OCI-M2 (cell line): ENCODE measurements around the gene VAMP4.
"Not testable (repeated sequence)": the region's sequence is repeated elsewhere in the genome, so short reads cannot be mapped to it uniquely, and the experiment has no call there.

ENCODE experiments used
- DNase-seq: peaks from one replicate; lab custom pipeline; 2025; ENCODE audit not compliant: unreplicated experiment; lab: John Stamatoyannopoulos, UW

Gene VAMP4

GRCh38 chr1:171753182-171753581, 11.3 kb upstream of the VAMP4 start:
- DNase-seq, result no peak

GRCh38 chr1:171751221-171751620, 9.4 kb upstream of the VAMP4 start:
- no peak for DNase-seq

GRCh38 chr1:171748651-171749050, 6.8 kb upstream of the VAMP4 start:
- no peak for DNase-seq

- no peak for DNase-seq
These were observed 3.1 kb upstream of the VAMP4 start for GRCh38 chr1:171744986-171745385.

- no peak for DNase-seq
These were observed 1.4 kb upstream of the VAMP4 start for GRCh38 chr1:171743081-171743870.

GRCh38 chr1:171742577-171742922, 685 bp upstream of the VAMP4 start:
- DNase-seq, result no peak

GRCh38 chr1:171740987-171741871, 636 bp downstream of the VAMP4 start:
- DNase-seq, result no peak

- DNase-seq, result no peak
These were observed 1.5 kb downstream of the VAMP4 start for GRCh38 chr1:171740356-171740863.

- DNase-seq, result no peak
These were observed 2.2 kb downstream of the VAMP4 start for GRCh38 chr1:171739656-171740055.

GRCh38 chr1:171738911-171739310, 3.0 kb downstream of the VAMP4 start:
- no peak for DNase-seq

- DNase-seq, result no peak
These were observed 5.7 kb downstream of the VAMP4 start for GRCh38 chr1:171736196-171736595.

GRCh38 chr1:171730052-171730451, 11.8 kb downstream of the VAMP4 start:
- DNase-seq, result no peak

- no peak for DNase-seq
These were observed 14.1 kb downstream of the VAMP4 start for GRCh38 chr1:171727778-171728177.

- not testable (repeated sequence) for DNase-seq
These were observed 18.7 kb downstream of the VAMP4 start for GRCh38 chr1:171723180-171723579.

GRCh38 chr1:171718848-171719247, 23.0 kb downstream of the VAMP4 start:
- DNase-seq, result no peak

GRCh38 chr1:171718216-171718615, 23.6 kb downstream of the VAMP4 start:
- no peak for DNase-seq

GRCh38 chr1:171717062-171717718, 24.7 kb downstream of the VAMP4 start:
- no peak for DNase-seq

- DNase-seq, result no peak
These were observed 25.2 kb downstream of the VAMP4 start for GRCh38 chr1:171716616-171717015.

- peak; percentile 20 for DNase-seq
These were observed 26.0 kb downstream of the VAMP4 start for GRCh38 chr1:171715813-171716251.

GRCh38 chr1:171712341-171712740, 29.5 kb downstream of the VAMP4 start:
- DNase-seq, result no peak

- DNase-seq, result no peak
These were observed 30.2 kb downstream of the VAMP4 start for GRCh38 chr1:171711643-171712042.
